Chondrocyte (in vitro differentiated cells): ENCODE data around the gene PRIM1. TPM values are rescaled to one million over a fixed set of nuclear protein-coding genes. Genes with fewer than 3 reads are reported as not detected.

ENCODE experiments used
- DNase-seq: peaks from one replicate; pipeline ENCODE4 v3.0.0; 2021; ENCODE audit warnings: mixed read lengths, low spot score
- H3K27ac Mint-ChIP-seq: one replicate; pipeline ENCODE4 v1.8.0; 2021; ENCODE audit warnings: mild to moderate bottlenecking, moderate library complexity, mixed read lengths; ENCODE audit not compliant: unreplicated experiment
- H3K27me3 Mint-ChIP-seq: 2 replicates; pipeline ENCODE4 v1.8.0; 2021; ENCODE audit warnings: low read depth, mixed read lengths
- H3K36me3 Mint-ChIP-seq: 2 replicates; pipeline ENCODE4 v1.8.0; 2021; ENCODE audit warnings: low read depth, mixed read lengths
- H3K4me1 Mint-ChIP-seq: 2 replicates; pipeline ENCODE4 v1.8.0; 2021; ENCODE audit warnings: low read depth, mild to moderate bottlenecking, mixed read lengths
- H3K4me3 Mint-ChIP-seq: one replicate; pipeline ENCODE4 v1.8.0; 2021; ENCODE audit warnings: mild to moderate bottlenecking, moderate library complexity, mixed read lengths; ENCODE audit not compliant: unreplicated experiment
- H3K9me3 Mint-ChIP-seq: 2 replicates; pipeline ENCODE4 v1.8.0; 2021; ENCODE audit warnings: low read depth, mixed read lengths
- total RNA-seq: library from RNA; stranded (reverse); gene quantifications from 3 replicates; pipeline ENCODE4 v1.2.1, GENCODE V29; 2021
- TF ChIP-seq, protein P1 (sequence below): fragments of 200-600 bp; sonication (generic); IDR thresholded peaks from 2 replicates; pipeline ENCODE4 v1.5.0; 2021; ENCODE audit warnings: antibody characterized with exemption, mild to moderate bottlenecking, moderate library complexity

The PRIM1 gene
- total RNA-seq, 1 donor from 2014 or later: 3.5 TPM

DNA sequence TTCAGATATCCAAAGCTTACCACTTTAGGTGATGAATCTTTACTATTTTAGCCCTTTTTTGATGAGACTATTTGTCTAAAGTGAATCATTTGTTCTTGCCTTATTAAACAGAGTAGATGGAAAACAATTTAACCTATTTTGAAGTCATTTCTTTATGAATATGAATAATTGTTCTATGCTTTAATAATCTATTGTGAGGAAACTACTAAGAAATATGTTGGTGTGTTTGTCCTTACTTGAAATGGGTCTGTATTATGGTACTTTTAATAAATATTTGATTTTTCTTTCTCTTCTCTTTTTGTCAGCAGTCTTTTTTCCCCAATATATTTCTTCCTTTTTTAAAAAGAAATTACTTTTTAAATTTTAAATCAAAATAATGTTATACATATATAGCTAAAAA is 35.4 kb upstream of the PRIM1 start:
- no peaks in the 10 kb centered on the region for H3K9me3 Mint-ChIP-seq

DNA sequence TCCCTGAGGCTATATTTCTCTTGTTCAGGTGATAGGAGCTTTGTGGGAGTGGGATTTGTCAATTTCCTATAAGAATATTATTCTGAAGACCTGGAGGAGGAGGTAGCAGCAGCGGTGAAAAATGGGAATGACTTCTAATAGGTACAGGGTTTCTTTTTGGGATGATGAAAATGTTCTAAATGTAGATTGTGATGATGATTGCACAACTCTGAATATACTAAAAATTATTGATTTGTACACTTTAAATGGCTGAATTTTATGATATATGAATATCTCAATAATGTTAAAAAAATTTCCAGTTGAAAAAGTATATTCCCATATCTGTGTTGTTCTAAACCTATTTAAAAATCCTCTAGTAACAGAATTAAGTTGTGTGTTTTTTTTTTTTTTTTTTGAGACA is 33.8 kb upstream of the PRIM1 start:
- H3K27ac Mint-ChIP-seq: no peak overlapping the region
- peaks cover 6% of the 10 kb centered on the region for H3K27me3 Mint-ChIP-seq
- TF ChIP-seq, protein P1, sequence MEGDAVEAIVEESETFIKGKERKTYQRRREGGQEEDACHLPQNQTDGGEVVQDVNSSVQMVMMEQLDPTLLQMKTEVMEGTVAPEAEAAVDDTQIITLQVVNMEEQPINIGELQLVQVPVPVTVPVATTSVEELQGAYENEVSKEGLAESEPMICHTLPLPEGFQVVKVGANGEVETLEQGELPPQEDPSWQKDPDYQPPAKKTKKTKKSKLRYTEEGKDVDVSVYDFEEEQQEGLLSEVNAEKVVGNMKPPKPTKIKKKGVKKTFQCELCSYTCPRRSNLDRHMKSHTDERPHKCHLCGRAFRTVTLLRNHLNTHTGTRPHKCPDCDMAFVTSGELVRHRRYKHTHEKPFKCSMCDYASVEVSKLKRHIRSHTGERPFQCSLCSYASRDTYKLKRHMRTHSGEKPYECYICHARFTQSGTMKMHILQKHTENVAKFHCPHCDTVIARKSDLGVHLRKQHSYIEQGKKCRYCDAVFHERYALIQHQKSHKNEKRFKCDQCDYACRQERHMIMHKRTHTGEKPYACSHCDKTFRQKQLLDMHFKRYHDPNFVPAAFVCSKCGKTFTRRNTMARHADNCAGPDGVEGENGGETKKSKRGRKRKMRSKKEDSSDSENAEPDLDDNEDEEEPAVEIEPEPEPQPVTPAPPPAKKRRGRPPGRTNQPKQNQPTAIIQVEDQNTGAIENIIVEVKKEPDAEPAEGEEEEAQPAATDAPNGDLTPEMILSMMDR: no peak
- no peaks in the 10 kb centered on the region for H3K4me1 Mint-ChIP-seq
- no peaks in the 10 kb centered on the region for H3K36me3 Mint-ChIP-seq
- H3K4me3 Mint-ChIP-seq: no peak overlapping the region
- DNase-seq: no peak
- H3K9me3 Mint-ChIP-seq: no peaks in the 10 kb centered on the region

More for the DNA sequence above, 35.4 kb upstream of the PRIM1 start:
- no peak overlapping the region for H3K4me3 Mint-ChIP-seq
- TF ChIP-seq, protein P1: no peak
- peaks cover 11% of the 10 kb centered on the region for H3K27me3 Mint-ChIP-seq
- H3K27ac Mint-ChIP-seq: no peak overlapping the region
- no peaks in the 10 kb centered on the region for H3K36me3 Mint-ChIP-seq
- H3K4me1 Mint-ChIP-seq: no peaks in the 10 kb centered on the region
- DNase-seq: no peak

DNA sequence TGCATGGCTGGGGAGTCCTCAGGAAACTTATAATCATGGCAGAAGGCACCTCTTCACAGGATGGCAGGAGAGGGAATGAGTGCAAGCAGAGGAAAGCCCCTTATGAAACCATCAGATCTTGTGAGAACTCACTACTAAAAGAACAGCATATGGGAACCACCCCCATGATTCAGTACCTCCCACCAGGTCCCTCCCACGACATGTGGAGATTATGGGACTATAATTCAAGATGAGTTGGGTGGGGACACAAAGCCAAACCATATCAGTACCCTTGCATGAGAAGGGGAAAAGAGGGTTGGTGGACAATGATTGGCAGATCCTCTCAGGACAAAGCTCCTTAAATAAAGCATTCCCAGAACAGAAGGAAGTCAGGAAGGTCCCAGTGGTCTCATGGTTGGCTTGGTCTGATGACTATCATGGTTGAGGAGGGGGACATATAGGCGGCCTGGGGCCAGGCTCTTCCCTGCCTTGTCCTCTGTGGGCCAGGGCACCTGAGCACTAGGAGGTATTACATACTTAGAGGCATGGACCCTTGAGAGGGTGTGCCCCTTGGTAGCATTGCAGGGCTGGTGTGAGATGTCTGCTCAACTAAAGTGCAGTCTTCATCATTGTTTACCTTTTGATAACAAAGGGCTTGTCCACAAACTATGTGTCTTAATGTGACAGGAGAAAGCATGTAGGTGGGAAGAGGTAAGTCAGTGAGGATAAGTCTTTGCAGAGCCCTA is 33.2 kb upstream of the PRIM1 start:
- H3K27me3 Mint-ChIP-seq: peaks cover 4% of the 10 kb centered on the region
- H3K36me3 Mint-ChIP-seq: no peaks in the 10 kb centered on the region
- no peaks in the 10 kb centered on the region for H3K9me3 Mint-ChIP-seq
- H3K4me3 Mint-ChIP-seq: no peak overlapping the region
- TF ChIP-seq, protein P1: no peak
- no peaks in the 10 kb centered on the region for H3K4me1 Mint-ChIP-seq
- no peak overlapping the region for H3K27ac Mint-ChIP-seq
- no peak for DNase-seq

DNA sequence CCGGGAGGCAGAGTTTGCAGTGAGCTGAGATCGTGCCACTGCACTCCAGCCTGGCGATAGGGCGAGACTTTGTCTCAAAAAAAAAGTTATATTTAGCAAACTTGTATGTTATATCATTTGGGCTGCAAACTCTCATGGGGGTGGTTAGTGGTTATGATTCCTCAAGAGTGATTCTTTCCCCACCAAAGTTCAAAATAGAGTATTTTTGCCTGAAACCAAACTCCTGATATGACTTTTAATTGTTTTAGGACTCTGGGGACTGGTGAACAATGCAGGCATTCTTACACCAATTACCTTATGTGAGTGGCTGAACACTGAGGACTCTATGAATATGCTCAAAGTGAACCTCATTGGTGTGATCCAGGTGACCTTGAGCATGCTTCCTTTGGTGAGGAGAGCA is 29.6 kb upstream of the PRIM1 start:
- no peak overlapping the region for H3K4me3 Mint-ChIP-seq
- DNase-seq: no peak
- peaks cover 4% of the 10 kb centered on the region for H3K27me3 Mint-ChIP-seq
- H3K36me3 Mint-ChIP-seq: no peaks in the 10 kb centered on the region
- H3K27ac Mint-ChIP-seq: no peak overlapping the region
- no peaks in the 10 kb centered on the region for H3K4me1 Mint-ChIP-seq
- TF ChIP-seq, protein P1: no peak
- peaks cover 3% of the 10 kb centered on the region for H3K9me3 Mint-ChIP-seq

DNA sequence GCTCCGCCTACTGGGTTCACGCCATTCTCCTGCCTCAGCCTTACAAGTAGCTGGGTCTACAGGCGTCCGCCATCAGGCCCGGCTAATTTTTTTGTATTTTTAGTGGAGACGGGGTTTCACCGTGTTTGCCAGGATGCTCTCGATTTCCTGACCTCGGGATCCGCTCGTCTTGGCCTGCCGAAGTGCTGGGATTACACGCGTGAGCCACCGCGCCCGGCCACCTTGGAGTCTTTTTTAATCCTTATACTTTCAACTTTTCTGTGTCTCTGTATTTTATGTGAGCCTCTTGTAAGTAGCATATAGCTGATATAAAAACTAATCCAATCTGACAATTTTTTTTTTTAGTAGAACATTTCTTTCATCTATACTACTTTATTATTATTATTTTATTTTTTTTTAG is 26.6 kb upstream of the PRIM1 start:
- no peak overlapping the region for H3K4me3 Mint-ChIP-seq
- DNase-seq: no peak
- no peaks in the 10 kb centered on the region for H3K4me1 Mint-ChIP-seq
- H3K9me3 Mint-ChIP-seq: peaks cover 4% of the 10 kb centered on the region
- H3K36me3 Mint-ChIP-seq: no peaks in the 10 kb centered on the region
- H3K27me3 Mint-ChIP-seq: no peaks in the 10 kb centered on the region
- TF ChIP-seq, protein P1: no peak
- H3K27ac Mint-ChIP-seq: no peak overlapping the region
